Right cardiac atrium (tissue), 5 donors: Measurements from ENCODE around the gene RUVBL1. TPM values are rescaled to one million over a fixed set of nuclear protein-coding genes. Genes with fewer than 3 reads are reported as not detected.

ENCODE experiments used
- ATAC-seq, 2 donors: fragments of 200-7000 bp; cut with Tn5 transposase; one replicate each; pipeline versions ENCODE4 v1.8.0 to v1.9.1; 2020; ENCODE audit warnings: moderate library complexity in 2 of 2, mild to moderate bottlenecking in 1 of 2
- DNase-seq, 3 donors: peaks; one replicate each; pipeline ENCODE4 v3.0.0-alpha.2; 2020
- H3K27ac ChIP-seq: one replicate; pipeline ENCODE4 v1.5.1; 2013; ENCODE audit warnings: mild to moderate bottlenecking, low read length, control low read depth, moderate library complexity
- H3K27me3 ChIP-seq: one replicate; pipeline ENCODE4 v1.6.1; 2013; ENCODE audit not compliant: control insufficient read depth, insufficient read depth
- H3K4me1 ChIP-seq: one replicate; pipeline ENCODE4 v1.6.1; 2013; ENCODE audit warnings: low read length; ENCODE audit not compliant: control insufficient read depth, insufficient read depth
- H3K4me3 ChIP-seq: one replicate; pipeline ENCODE4 v1.5.1; 2013; ENCODE audit warnings: low read length, control low read depth
- H3K9me3 ChIP-seq: one replicate; pipeline ENCODE4 v1.6.1; 2013; ENCODE audit warnings: low read length; ENCODE audit not compliant: control insufficient read depth
- WGBS: extraction: QIAGEN DNeasy Blood & Tissue Kit; methylation state at CpG from one replicate; pipeline ENCODE4 v1.1.7; 2013; 5-methylcytosine and 5-hydroxymethylcytosine counted together
- intact Hi-C, 4 donors: fragments of 100-400 bp; cut with DNase I; formaldehyde crosslinking; loops; one replicate each; pipeline versions ENCODE4 v1.11.0 to v1.14.0; 2022 to 2023
- polyA plus RNA-seq: library from polyadenylated mRNA; stranded (reverse); fragments of 200-250 nt; gene quantifications from one replicate; pipeline ENCODE4 v1.2.3, GENCODE V29; 2013
- total RNA-seq, 4 donors: library from RNA; stranded (reverse); fragmentation: NEBNext Ultra II Directional; extraction: Animal tissue kit (Norgen Biotek cat#: 25700); gene quantifications; one replicate each; pipeline ENCODE4 v1.2.1, GENCODE V29; 2021
- donor health status: healthy with polysubstance abuse.
- donor health status: DM: no; HTN: yes; CAD: no.
- donor health status: DM: no; HTN: no; CAD: no.
- donor health status: DM: no; HTN: yes; CAD: no; lungs with severe emphysema.
- donor health status: DM: yes; HTN: yes; CAD: no.

RUVBL1 gene
- total and polyA plus RNA-seq, 5 donors, result 20.9 to 28.9 (median 26.8) TPM

DNA sequence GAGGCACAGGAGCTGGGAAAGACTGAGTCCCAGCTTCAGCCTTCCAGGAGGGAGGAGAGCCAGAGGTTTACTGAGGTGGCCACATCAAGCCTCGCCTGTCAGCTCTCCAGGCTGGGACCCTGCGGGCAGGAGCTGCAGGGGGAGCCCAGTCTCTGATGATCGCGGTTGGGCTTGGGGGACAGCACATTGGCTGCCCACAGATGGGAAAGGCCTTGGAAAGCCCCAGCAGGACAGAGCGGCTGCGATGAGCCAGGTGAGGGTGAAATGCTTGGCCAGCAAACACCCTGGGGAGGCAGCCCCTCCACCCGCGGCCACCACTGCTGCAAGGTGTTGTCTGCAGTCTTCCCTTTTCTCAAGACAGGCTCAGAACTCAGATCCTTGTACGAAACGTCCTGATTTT lies 40.2 kb downstream of the RUVBL1 start:
- Histone ChIP-seq H3K27me3 (no peaks in the 10 kb centered on the region), H3K4me3 (no peak overlapping the region), H3K9me3 (no peaks in the 10 kb centered on the region), H3K4me1 (peaks cover 9% of the 10 kb centered on the region), H3K27ac (peak overlapping the region; percentile 78)
- 49% methylated on average over 10 of the region's 10 CpGs for WGBS
- intact Hi-C loops, result loop anchor here in 1 of 4 donors (10.0 kb wide), 1 partner anchor 231 kb away; no protein-coding TSS in a partner anchor
- DNase-seq, result peak in 2 of 3 donors; percentile 38 to 78
- ATAC-seq, result peak; percentile 22 to 41

DNA sequence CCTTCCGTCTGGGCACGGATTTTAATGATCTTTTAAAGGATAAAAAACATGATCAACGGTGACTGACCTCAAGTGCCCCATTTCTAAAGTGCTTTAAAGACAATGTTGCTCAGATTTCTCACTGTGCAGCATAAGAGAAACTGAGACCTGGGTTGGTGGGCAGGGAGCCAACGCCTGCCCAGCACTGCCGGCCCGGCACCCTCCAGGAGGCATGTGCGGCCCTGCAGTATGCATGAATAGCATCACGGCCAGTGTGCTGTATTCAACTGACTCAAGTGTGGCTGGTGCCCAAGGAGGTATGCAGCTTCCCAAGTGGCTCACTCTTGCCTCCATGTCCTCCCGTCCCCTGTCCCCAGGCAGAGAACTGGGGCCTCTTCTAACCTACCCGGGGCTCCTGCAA lies 41.1 kb downstream of the RUVBL1 start:
- ATAC-seq, result no peak
- H3K4me3 ChIP-seq, result no peak overlapping the region
- H3K9me3 ChIP-seq, result no peaks in the 10 kb centered on the region
- WGBS, result 81% methylated on average over 10 of the region's 10 CpGs
- peaks cover 9% of the 10 kb centered on the region for H3K4me1 ChIP-seq
- intact Hi-C loops, result loop anchor here in 1 of 4 donors (10.0 kb wide), 1 partner anchor 232 kb away; no protein-coding TSS in a partner anchor
- no peaks in the 10 kb centered on the region for H3K27me3 ChIP-seq
- H3K27ac ChIP-seq, result peak overlapping the region; percentile 21
- DNase-seq, result no peak

DNA sequence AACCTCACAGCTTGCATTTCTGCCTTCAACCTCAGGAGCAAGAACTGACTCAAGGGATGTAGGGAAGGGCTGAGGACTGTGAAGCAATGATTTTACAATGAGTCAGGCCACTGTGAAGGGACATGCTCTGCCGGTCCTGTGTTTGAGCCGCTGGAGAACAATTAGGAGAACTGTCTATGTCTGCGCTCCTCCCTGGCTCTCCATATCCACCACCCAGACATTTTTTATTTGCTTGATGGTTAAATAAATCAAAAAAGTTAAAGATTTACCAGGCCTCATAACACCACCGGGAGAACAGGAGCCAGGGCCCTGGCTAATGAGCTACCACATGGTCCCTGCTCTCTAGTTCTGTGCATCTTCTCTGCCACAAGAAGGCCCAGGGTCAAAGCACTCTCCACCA lies 41.8 kb downstream of the RUVBL1 start:
- Histone ChIP-seq H3K4me3 (no peak overlapping the region), H3K27ac (no peak overlapping the region), H3K4me1 (peaks cover 13% of the 10 kb centered on the region), H3K27me3 (no peaks in the 10 kb centered on the region), H3K9me3 (no peaks in the 10 kb centered on the region)
- 94% methylated on average over 4 of the region's 4 CpGs for WGBS
- DNase-seq, result no peak
- intact Hi-C loops, result loop anchor here in 1 of 4 donors (10.0 kb wide), 1 partner anchor 233 kb away; no protein-coding TSS in a partner anchor
- no peak for ATAC-seq

DNA sequence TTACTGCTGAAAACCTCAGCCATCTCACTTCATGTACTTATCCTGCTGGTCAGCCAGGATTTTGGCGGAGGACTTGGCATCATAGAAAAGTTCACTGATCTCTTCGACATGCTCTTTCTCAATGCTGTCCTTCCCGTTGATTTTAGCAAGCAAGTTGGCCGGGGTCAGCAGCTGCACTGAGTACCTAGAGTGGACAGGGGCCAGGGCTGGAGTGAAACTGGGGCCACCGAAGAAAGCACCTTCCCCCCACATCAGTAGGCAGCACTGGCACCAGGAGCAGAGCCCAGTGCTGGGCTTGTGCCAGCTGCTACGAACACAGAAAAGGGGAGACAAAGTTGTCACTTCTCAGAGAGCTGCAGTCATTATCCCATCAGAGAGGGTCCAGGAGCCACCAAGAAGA lies 42.4 kb downstream of the RUVBL1 start:
- ATAC-seq (no peak), DNase-seq (peak in 1 of 3 donors; percentile 63)
- Histone ChIP-seq H3K4me1 (peaks cover 11% of the 10 kb centered on the region), H3K9me3 (no peaks in the 10 kb centered on the region), H3K27me3 (no peaks in the 10 kb centered on the region), H3K4me3 (no peak overlapping the region), H3K27ac (peak overlapping the region; percentile 5)
- 71% methylated on average over 6 of the region's 6 CpGs for WGBS
- intact Hi-C loops, result loop anchor here in 1 of 4 donors (10.0 kb wide), 1 partner anchor 234 kb away; no protein-coding TSS in a partner anchor

- no peaks in the 10 kb centered on the region for H3K27me3 ChIP-seq
- H3K27ac ChIP-seq, result no peak overlapping the region
- peaks cover 10% of the 10 kb centered on the region for H3K4me1 ChIP-seq
- no peak overlapping the region for H3K4me3 ChIP-seq
- intact Hi-C loops, result loop anchor here in 1 of 4 donors (10.0 kb wide), 1 partner anchor 234 kb away; no protein-coding TSS in a partner anchor
- 64% methylated on average over 6 of the region's 6 CpGs for WGBS
- no peaks in the 10 kb centered on the region for H3K9me3 ChIP-seq
- DNase-seq (no peak), ATAC-seq (no peak)
Measured at GRCh38 chr3:128080323-128081080, 43.1 kb downstream of the RUVBL1 start.

- WGBS, result 69% methylated on average over 9 of the region's 9 CpGs
- H3K9me3 ChIP-seq, result no peaks in the 10 kb centered on the region
- intact Hi-C loops, result loop anchor here in 3 of 4 donors (5.0 to 10.0 kb wide), 4 partner anchors 52 to 415 kb away; partner anchors contain the start of gene GATA2 (in 1 of the 3)
- no peaks in the 10 kb centered on the region for H3K27me3 ChIP-seq
- no peak for ATAC-seq
- no peak overlapping the region for H3K4me3 ChIP-seq
- DNase-seq, result peak in 2 of 3 donors; percentile 59 to 70
- H3K27ac ChIP-seq, result peak overlapping the region; percentile 29
- H3K4me1 ChIP-seq, result peaks cover 6% of the 10 kb centered on the region
Measured at GRCh38 chr3:128079823-128080222, 43.8 kb downstream of the RUVBL1 start.

DNA sequence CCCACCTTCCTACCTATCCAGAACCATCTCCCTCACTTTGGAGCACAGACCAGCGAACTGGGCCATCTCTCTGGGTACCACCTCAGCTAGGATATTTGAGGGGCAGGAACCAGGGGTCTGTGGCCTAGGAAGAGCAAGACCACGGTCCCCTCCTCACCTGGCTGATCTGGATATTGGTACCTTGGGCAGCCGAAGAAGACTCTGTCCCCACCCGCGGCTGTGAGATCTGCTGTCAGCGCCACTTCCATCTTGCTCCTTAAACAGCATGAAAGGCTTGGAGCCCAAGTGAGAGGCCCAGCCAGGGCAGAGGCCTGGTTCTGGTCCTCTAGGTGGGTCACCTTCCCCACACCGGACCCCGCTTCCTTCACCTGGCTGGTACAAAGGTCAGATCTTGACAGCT lies 44.7 kb downstream of the RUVBL1 start:
- DNase-seq, result peak in 1 of 3 donors; percentile 53
- H3K27me3 ChIP-seq, result no peaks in the 10 kb centered on the region
- WGBS, result 94% methylated on average over 8 of the region's 8 CpGs
- no peak overlapping the region for H3K4me3 ChIP-seq
- H3K4me1 ChIP-seq, result peaks cover 6% of the 10 kb centered on the region
- H3K27ac ChIP-seq, result no peak overlapping the region
- intact Hi-C loops, result loop anchor here in 3 of 4 donors (5.0 to 10.0 kb wide), 3 partner anchors 53 to 416 kb away; partner anchors contain the start of gene GATA2 (in 1 of the 3)
- no peaks in the 10 kb centered on the region for H3K9me3 ChIP-seq
- no peak for ATAC-seq

- H3K27ac ChIP-seq, result no peak overlapping the region
- DNase-seq (no peak), ATAC-seq (no peak)
- intact Hi-C loops, result loop anchor here in 3 of 4 donors (5.0 to 10.0 kb wide), 3 partner anchors 54 to 416 kb away; partner anchors contain the start of gene GATA2 (in 1 of the 3)
- H3K4me1 ChIP-seq, result peaks cover 6% of the 10 kb centered on the region
- H3K27me3 ChIP-seq, result no peaks in the 10 kb centered on the region
- no peaks in the 10 kb centered on the region for H3K9me3 ChIP-seq
- WGBS, result 77% methylated on average over 5 of the region's 5 CpGs
- no peak overlapping the region for H3K4me3 ChIP-seq
Measured at GRCh38 chr3:128078322-128078721, 45.3 kb downstream of the RUVBL1 start.

DNA sequence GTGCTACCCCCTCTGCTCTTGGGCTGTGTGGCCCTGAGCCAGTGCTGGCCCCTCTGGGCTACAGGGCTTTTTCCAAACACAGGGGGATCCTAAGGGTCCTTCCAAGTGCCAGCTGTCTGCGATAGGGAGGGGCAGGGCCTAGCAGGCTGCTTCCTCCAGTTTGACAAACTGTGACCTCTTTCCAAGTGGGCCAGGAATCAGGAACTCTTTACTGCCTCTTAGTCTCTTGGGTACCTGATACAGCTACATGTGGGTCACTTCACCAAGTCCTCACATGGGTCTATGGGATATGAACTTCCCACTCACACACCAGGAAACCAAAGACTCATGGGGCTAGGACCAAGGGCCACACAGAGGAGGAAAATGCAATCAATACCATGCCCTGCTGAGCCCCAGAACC lies 45.9 kb downstream of the RUVBL1 start:
- Histone ChIP-seq H3K27me3 (no peaks in the 10 kb centered on the region), H3K27ac (peak overlapping the region; percentile 5), H3K4me1 (peaks cover 6% of the 10 kb centered on the region), H3K4me3 (no peak overlapping the region), H3K9me3 (no peaks in the 10 kb centered on the region)
- intact Hi-C loops, result loop anchor here in 3 of 4 donors (5.0 to 10.0 kb wide), 3 partner anchors 55 to 417 kb away; partner anchors contain the start of gene GATA2 (in 1 of the 3)
- ATAC-seq, result no peak
- DNase-seq, result no peak
- WGBS, result 60% methylated on average over 1 of the region's 1 CpG

DNA sequence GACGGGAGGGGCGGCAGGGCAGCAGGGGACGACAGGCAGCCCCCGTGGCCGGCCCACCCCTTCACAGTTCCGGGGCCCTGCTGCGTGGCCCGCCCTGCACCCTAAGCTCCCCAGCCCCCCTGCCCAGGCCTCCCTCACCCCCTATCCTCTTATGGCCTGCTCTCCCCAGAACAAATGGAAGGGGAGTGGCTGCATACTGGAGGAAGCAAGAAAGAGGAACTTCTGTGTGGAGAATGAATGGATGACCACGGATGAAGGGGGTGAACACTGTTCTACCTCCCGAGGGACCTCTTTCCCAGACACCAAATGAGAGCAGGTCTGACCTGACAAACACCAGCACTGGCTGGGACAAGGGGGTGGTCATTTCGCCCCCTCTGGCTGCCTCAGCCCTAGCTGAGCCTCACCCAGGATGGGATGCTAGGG lies 46.4 kb downstream of the RUVBL1 start:
- intact Hi-C loops, result loop anchor here in 3 of 4 donors (5.0 to 10.0 kb wide), 3 partner anchors 55 to 418 kb away; partner anchors contain the start of gene GATA2 (in 1 of the 3)
- peak overlapping the region; percentile 5 for H3K27ac ChIP-seq
- no peaks in the 10 kb centered on the region for H3K27me3 ChIP-seq
- peak in 1 of 3 donors; percentile 65 for DNase-seq
- H3K4me3 ChIP-seq, result peak overlapping the region; percentile 43
- WGBS, result 12% methylated on average over 11 of the region's 11 CpGs
- peaks cover 6% of the 10 kb centered on the region for H3K4me1 ChIP-seq
- no peaks in the 10 kb centered on the region for H3K9me3 ChIP-seq
- peak; percentile 1 to 3 for ATAC-seq
